ENCODE measurements around the gene BABAM2. TPM values are rescaled to one million over a fixed set of nuclear protein-coding genes. Genes with fewer than 3 reads are reported as not detected.
"Not testable (repeated sequence)": the region's sequence is repeated elsewhere in the genome, so short reads cannot be mapped to it uniquely, and the experiment has no call there.

Gene BABAM2
- total RNA-seq, 4 donors from 2014 or later, result 24.3 to 46.1 (median 44.5) TPM

DNA sequence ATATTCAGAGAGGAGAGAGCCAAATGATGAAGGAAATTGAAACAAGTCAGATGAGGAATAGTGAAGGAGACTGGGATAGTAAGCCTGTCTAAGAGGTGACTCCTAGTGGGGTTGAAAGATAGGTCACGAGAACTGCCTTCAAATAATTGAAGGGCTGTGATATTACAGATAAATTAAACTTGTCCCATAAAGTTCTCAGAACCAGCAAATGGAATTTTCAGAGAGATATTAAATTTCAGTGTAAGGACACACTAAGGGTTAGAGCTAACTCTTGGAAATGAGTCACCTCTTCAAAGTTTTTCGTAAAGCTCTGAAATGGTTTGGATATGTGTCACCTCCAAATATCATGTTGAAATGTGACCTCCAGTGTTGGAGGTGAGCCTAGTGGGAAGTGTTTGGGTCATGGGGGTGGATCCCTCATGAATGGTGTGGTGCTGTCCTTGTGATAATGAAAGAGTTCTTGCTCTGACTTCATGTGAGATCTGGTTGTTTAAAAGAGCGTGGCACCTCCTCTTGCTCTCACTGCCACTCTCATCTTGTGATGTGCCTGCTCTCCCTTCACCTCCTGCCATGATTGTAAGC, 87.3 kb downstream of the BABAM2 start:
- 76 to 77% methylated on average over 3 of the region's 3 CpGs for WGBS, 2 donors
- H3K27ac ChIP-seq, result peak overlapping the region in 1 of 4 donors; percentile 11

DNA sequence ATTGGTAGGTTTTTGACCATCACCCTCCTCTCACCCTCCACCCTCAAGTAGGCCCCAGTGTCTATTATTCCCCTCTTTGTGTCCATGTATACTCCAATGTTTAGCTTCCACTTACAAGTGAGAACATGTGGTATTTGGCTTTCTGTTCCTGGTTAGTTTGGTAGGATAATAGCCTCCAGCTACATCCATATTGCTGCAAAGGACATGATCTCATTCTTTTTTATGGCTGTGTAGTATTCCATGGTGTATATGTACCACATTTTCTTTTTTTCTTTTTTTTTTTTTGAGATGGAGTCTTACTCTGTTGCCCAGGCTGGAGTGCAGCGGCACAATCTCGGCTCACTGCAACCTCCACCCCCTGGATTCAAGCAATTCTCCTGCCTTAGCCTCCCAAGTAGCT, 88.2 kb downstream of the BABAM2 start:
- DNase-seq (ENCODE audit: low spot score in 2 of 2); H3K36me3 ChIP-seq; H3K27me3 ChIP-seq; H3K9me3 ChIP-seq; H3K27ac ChIP-seq; H3K4me3 ChIP-seq; H3K4me1 ChIP-seq: not testable (repeated sequence)
- WGBS, 2 donors, result 96 to 100% methylated on average over 2 of the region's 2 CpGs

More for the DNA sequence above, 87.3 kb downstream of the BABAM2 start:
- TF ChIP-seq EP300 (IDR thresholded peaks at IDR 0.05), result no peak
- TF ChIP-seq POLR2A (IDR thresholded peaks at IDR 0.05), result no peak
- TF ChIP-seq, protein P1, sequence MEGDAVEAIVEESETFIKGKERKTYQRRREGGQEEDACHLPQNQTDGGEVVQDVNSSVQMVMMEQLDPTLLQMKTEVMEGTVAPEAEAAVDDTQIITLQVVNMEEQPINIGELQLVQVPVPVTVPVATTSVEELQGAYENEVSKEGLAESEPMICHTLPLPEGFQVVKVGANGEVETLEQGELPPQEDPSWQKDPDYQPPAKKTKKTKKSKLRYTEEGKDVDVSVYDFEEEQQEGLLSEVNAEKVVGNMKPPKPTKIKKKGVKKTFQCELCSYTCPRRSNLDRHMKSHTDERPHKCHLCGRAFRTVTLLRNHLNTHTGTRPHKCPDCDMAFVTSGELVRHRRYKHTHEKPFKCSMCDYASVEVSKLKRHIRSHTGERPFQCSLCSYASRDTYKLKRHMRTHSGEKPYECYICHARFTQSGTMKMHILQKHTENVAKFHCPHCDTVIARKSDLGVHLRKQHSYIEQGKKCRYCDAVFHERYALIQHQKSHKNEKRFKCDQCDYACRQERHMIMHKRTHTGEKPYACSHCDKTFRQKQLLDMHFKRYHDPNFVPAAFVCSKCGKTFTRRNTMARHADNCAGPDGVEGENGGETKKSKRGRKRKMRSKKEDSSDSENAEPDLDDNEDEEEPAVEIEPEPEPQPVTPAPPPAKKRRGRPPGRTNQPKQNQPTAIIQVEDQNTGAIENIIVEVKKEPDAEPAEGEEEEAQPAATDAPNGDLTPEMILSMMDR (IDR thresholded peaks at IDR 0.05), result no peak
- H3K36me3 ChIP-seq, result no peaks in the 10 kb centered on the region
- peaks cover 0 to 3% (median 0%) of the 10 kb centered on the region in 4 donors for H3K4me1 ChIP-seq
- no peak for DNase-seq (ENCODE audit: low spot score in 2 of 2)
- no peak overlapping the region for H3K4me3 ChIP-seq
- no peaks in the 10 kb centered on the region for H3K27me3 ChIP-seq
- H3K9me3 ChIP-seq, result no peaks in the 10 kb centered on the region

DNA sequence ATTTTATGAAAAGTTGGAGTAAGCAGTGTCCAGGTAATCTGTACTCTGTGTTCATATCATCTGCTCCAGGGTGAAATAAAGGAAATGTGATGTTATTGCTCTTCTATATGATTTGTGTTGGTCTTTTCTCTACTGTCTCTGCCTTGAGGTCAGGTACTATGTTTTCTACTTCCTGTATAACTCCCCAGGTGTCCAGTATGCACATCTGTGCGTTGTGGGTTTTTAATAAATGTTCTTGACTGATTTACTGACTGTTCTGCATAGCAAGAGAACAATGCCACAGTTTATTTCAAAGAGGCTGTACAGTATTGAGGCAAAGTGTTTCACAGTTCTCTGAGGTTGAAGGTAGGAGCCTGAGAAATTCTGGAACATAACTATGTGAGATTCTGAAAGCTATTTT, 89.7 kb downstream of the BABAM2 start:
- WGBS, 2 donors, result 21 to 39% methylated on average over 1 of the region's 1 CpG

DNA sequence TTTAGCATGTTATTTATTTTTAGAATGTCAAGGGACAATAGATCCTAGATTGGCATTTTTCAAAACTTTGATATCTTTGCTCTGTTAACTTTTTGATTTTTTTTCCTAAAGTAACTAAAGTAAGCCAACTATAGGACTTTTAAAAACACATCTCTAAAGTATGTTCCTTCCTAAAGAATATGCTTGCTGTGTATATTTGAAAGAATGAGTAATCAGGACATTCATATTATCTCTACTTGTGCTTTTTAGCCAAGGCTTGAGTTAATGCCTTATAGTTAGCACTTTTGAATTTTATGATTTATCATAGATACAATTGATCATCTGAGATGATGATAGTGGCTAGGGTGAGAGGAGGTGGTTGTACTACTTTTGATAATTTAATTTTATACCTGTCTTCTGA, 93.6 kb downstream of the BABAM2 start:
- no peak for DNase-seq (ENCODE audit: low spot score in 2 of 2)
- TF ChIP-seq, protein P1 (IDR thresholded peaks at IDR 0.05), result no peak
- TF ChIP-seq EP300 (IDR thresholded peaks at IDR 0.05) (no peak), POLR2A (IDR thresholded peaks at IDR 0.05) (no peak)
- Histone ChIP-seq H3K9me3 (no peaks in the 10 kb centered on the region), H3K27ac (no peak overlapping the region), H3K27me3 (no peaks in the 10 kb centered on the region), H3K36me3 (no peaks in the 10 kb centered on the region), H3K4me3 (no peak overlapping the region), H3K4me1 (peaks cover 0 to 3% (median 0%) of the 10 kb centered on the region in 4 donors)

More for the DNA sequence above, 89.7 kb downstream of the BABAM2 start:
- TF ChIP-seq EP300 (IDR thresholded peaks at IDR 0.05) (no peak), POLR2A (IDR thresholded peaks at IDR 0.05) (no peak)
- TF ChIP-seq, protein P1 (IDR thresholded peaks at IDR 0.05), result no peak
- Histone ChIP-seq H3K4me1 (peaks cover 0 to 3% (median 0%) of the 10 kb centered on the region in 4 donors), H3K27ac (no peak overlapping the region), H3K36me3 (no peaks in the 10 kb centered on the region), H3K4me3 (no peak overlapping the region), H3K27me3 (no peaks in the 10 kb centered on the region), H3K9me3 (no peaks in the 10 kb centered on the region)
- DNase-seq (ENCODE audit: low spot score in 2 of 2), result no peak

DNA sequence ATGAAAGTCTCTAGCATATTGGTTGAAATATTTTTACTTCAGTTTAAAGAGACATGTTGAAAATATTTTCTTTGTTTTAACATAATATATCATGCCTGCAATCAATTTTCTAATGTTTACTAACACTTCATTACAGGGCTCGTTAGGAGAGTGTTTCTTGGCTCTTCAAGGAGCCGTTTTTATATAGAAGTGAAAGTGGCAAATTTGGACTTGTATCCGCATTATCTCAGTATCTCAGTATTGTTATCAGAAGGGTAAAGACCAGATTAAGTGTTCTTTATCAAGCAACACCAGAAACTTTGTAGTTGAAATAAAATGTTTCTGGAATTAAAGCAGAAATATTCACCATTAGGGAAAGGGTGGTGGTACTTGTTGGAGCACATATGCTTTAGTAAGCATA, 97.8 kb downstream of the BABAM2 start:
- DNase-seq (ENCODE audit: low spot score in 2 of 2), result no peak
- no peak overlapping the region for H3K4me3 ChIP-seq
- H3K27me3 ChIP-seq, result no peaks in the 10 kb centered on the region
- peaks cover 0 to 7% (median 2%) of the 10 kb centered on the region in 4 donors for H3K4me1 ChIP-seq
- no peaks in the 10 kb centered on the region for H3K36me3 ChIP-seq
- TF ChIP-seq, protein P1 (IDR thresholded peaks at IDR 0.05), result no peak
- TF ChIP-seq EP300 (IDR thresholded peaks at IDR 0.05), result no peak
- TF ChIP-seq POLR2A (IDR thresholded peaks at IDR 0.05), result no peak
- no peak overlapping the region for H3K27ac ChIP-seq
- 69 to 72% methylated on average over 3 of the region's 3 CpGs for WGBS, 2 donors
- no peaks in the 10 kb centered on the region for H3K9me3 ChIP-seq

DNA sequence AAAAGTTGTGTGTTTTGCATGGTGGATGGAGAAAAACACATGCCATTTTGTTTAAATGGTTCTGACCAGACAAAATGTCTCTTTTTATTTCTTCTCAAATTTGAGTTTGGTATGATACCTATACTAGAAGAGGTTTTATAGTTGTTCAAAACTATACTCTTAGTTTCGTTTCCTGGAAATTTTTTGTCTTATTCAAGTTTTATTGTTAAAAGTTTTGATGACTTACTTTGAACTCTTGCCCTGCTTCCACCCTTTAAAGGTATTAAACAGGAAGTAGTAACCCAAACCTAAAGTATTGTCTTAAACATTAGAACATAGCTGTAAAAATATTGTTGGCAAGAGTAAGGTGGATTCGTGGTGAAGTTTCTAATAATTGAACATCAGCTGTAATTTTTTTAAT, 98.2 kb downstream of the BABAM2 start:
- H3K4me1 ChIP-seq, result peaks cover 0 to 10% (median 3%) of the 10 kb centered on the region in 4 donors
- no peaks in the 10 kb centered on the region for H3K36me3 ChIP-seq
- 86% methylated on average over 2 of the region's 2 CpGs for WGBS, 2 donors
- TF ChIP-seq, protein P1 (IDR thresholded peaks at IDR 0.05), result no peak
- no peak for TF ChIP-seq POLR2A (IDR thresholded peaks at IDR 0.05)
- no peak for TF ChIP-seq EP300 (IDR thresholded peaks at IDR 0.05)
- H3K4me3 ChIP-seq, result no peak overlapping the region
- DNase-seq (ENCODE audit: low spot score in 2 of 2), result no peak
- no peaks in the 10 kb centered on the region for H3K9me3 ChIP-seq
- H3K27ac ChIP-seq, result no peak overlapping the region
- no peaks in the 10 kb centered on the region for H3K27me3 ChIP-seq
